ENCODE data around the gene ESR1.

The ESR1 gene

GRCh38 chr6:151763938-151764680, 43.4 kb upstream of the ESR1 start:
- peak; percentile 92 for TF ChIP-seq CTCF (IDR thresholded peaks at IDR 0.05; ENCODE audit: low read depth, low read length, missing control alignments)
- peak overlapping the region; percentile 44 for H3K4me3 ChIP-seq (ENCODE audit: low read depth, low read length)
- H3K27me3 ChIP-seq (replicated peaks): no peaks in the 10 kb centered on the region
- no peaks in the 10 kb centered on the region for H3K36me3 ChIP-seq (replicated peaks)
- DNase-seq: peak; percentile 93
- in situ Hi-C loops (cut with HindIII; ENCODE audit: low pct_ligation_motif_present, low sequenced_read_pairs): no loop called here
- H3K27ac ChIP-seq: peak overlapping the region; percentile 27

GRCh38 chr6:151765444-151765886, 42.0 kb upstream of the ESR1 start:
- Histone ChIP-seq H3K36me3 (replicated peaks) (no peaks in the 10 kb centered on the region), H3K27ac (no peak overlapping the region), H3K4me3 (ENCODE audit: low read depth, low read length) (no peak overlapping the region), H3K27me3 (replicated peaks) (no peaks in the 10 kb centered on the region)
- in situ Hi-C loops (cut with HindIII; ENCODE audit: low pct_ligation_motif_present, low sequenced_read_pairs): no loop called here
- TF ChIP-seq CTCF (IDR thresholded peaks at IDR 0.05; ENCODE audit: low read depth, low read length, missing control alignments): peak; percentile 74
- peak; percentile 95 for DNase-seq

- no peak overlapping the region for H3K4me3 ChIP-seq (ENCODE audit: low read depth, low read length)
- in situ Hi-C loops (cut with HindIII; ENCODE audit: low pct_ligation_motif_present, low sequenced_read_pairs): no loop called here
- H3K27ac ChIP-seq: no peak overlapping the region
- no peaks in the 10 kb centered on the region for H3K27me3 ChIP-seq (replicated peaks)
- DNase-seq: no peak
- H3K36me3 ChIP-seq (replicated peaks): no peaks in the 10 kb centered on the region
- no peak for TF ChIP-seq CTCF (IDR thresholded peaks at IDR 0.05; ENCODE audit: low read depth, low read length, missing control alignments)
These were observed 35.0 kb upstream of the ESR1 start for GRCh38 chr6:151772446-151772845.

- DNase-seq: no peak
- no peak for TF ChIP-seq CTCF (IDR thresholded peaks at IDR 0.05; ENCODE audit: low read depth, low read length, missing control alignments)
- H3K4me3 ChIP-seq (ENCODE audit: low read depth, low read length): no peak overlapping the region
- in situ Hi-C loops (cut with HindIII; ENCODE audit: low pct_ligation_motif_present, low sequenced_read_pairs): no loop called here
- H3K27me3 ChIP-seq (replicated peaks): no peaks in the 10 kb centered on the region
- no peak overlapping the region for H3K27ac ChIP-seq
- H3K36me3 ChIP-seq (replicated peaks): no peaks in the 10 kb centered on the region
These were observed 34.1 kb upstream of the ESR1 start for GRCh38 chr6:151773382-151773781.

- Histone ChIP-seq H3K36me3 (replicated peaks) (no peaks in the 10 kb centered on the region), H3K27me3 (replicated peaks) (no peaks in the 10 kb centered on the region), H3K27ac (no peak overlapping the region), H3K4me3 (ENCODE audit: low read depth, low read length) (no peak overlapping the region)
- no peak for DNase-seq
- in situ Hi-C loops (cut with HindIII; ENCODE audit: low pct_ligation_motif_present, low sequenced_read_pairs): no loop called here
- TF ChIP-seq CTCF (IDR thresholded peaks at IDR 0.05; ENCODE audit: low read depth, low read length, missing control alignments): no peak
These were observed 24.9 kb upstream of the ESR1 start for GRCh38 chr6:151782560-151782959.

GRCh38 chr6:151783692-151784091, 23.8 kb upstream of the ESR1 start:
- H3K36me3 ChIP-seq (replicated peaks): no peaks in the 10 kb centered on the region
- no peak for TF ChIP-seq CTCF (IDR thresholded peaks at IDR 0.05; ENCODE audit: low read depth, low read length, missing control alignments)
- H3K27me3 ChIP-seq (replicated peaks): no peaks in the 10 kb centered on the region
- no peak overlapping the region for H3K4me3 ChIP-seq (ENCODE audit: low read depth, low read length)
- no peak overlapping the region for H3K27ac ChIP-seq
- in situ Hi-C loops (cut with HindIII; ENCODE audit: low pct_ligation_motif_present, low sequenced_read_pairs): no loop called here
- DNase-seq: no peak

All from brain microvascular endothelial cell (primary cell).